Measurements from ENCODE around the gene ADAMTS14.

- TF ChIP-seq CTCF (IDR thresholded peaks at IDR 0.05; ENCODE audit: low read depth, low read length) (no peak), POLR2A (IDR thresholded peaks at IDR 0.05; ENCODE audit: extremely low read depth, insufficient read length) (no peak), MYC (IDR thresholded peaks at IDR 0.05; ENCODE audit: low read depth, low read length) (no peak)
These were observed 123.3 kb downstream of the ADAMTS14 start for GRCh38 chr10:70795613-70796012.

All from NB4 (cell line).